Measurements from ENCODE around the gene IFI27L1. TPM values are rescaled to one million over a fixed set of nuclear protein-coding genes. Genes with fewer than 3 reads are reported as not detected.

Gene IFI27L1
- total and polyA plus RNA-seq, 5 experiments from 2014 or later = 4.3 to 8.4 (median 6.9) TPM

DNA sequence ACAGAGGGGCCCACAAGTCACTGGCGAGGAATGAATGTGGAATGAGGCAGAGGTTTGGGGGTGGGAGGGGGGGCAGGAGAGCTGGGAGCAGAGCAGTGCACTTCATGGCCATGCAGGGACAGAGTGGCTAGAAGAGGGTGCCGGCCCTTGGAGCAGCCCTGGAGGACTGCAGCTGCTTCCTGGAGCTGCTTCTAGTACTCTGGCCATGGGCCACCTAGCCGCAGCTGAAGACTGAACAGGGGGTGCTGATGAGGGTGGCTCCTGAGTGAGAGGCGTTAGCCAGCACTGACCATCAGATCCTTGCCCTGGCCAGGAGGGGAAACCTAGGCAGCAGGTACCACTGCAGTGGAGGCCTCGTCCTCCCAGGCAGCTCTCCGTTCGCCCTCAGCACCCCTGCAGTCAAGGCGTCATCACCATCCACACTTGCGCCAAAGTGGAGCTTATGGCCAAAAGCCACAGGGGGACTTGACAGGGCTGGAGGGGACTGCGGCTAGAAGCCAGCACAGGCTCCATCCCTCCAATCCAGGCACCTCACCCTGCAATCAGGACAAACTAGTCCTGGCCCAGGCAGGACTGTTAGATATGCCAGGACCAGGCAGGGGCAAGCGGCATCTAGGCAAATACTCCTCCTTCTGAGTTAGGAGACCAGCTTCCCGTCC is 38.5 kb upstream of the IFI27L1 start:
- POLR2A ChIA-PET = no interaction called here
- Mint-ChIP-seq H3K27ac (peak overlapping the region in 4 of 10 donors; percentile 43 to 82 (median 68)), H3K4me1 (peaks cover 0 to 11% (median 0%) of the 10 kb centered on the region in 4 donors), H3K4me3 (no peak overlapping the region), H3K9me3 (no peaks in the 10 kb centered on the region), H3K27me3 (no peaks in the 10 kb centered on the region), H3K36me3 (peaks cover 0 to 25% (median 3%) of the 10 kb centered on the region in 3 donors)
- DNase-seq (no peak), ATAC-seq (peak in 1 of 2 donors; percentile 2)

- H3K27ac Mint-ChIP-seq = peak overlapping the region in 3 of 10 donors; percentile 43 to 68 (median 49)
- H3K36me3 Mint-ChIP-seq = peaks cover 0 to 32% (median 4%) of the 10 kb centered on the region in 3 donors
- peak in 1 of 2 donors; percentile 13 for ATAC-seq
- H3K9me3 Mint-ChIP-seq = no peaks in the 10 kb centered on the region
- H3K27me3 Mint-ChIP-seq = no peaks in the 10 kb centered on the region
- no peak for DNase-seq
- peaks cover 0 to 11% (median 0%) of the 10 kb centered on the region in 4 donors for H3K4me1 Mint-ChIP-seq
- POLR2A ChIA-PET = no interaction called here
- H3K4me3 Mint-ChIP-seq = no peak overlapping the region
Observed at GRCh38 chr14:94043111-94043755, 37.9 kb upstream of the IFI27L1 start.

DNA sequence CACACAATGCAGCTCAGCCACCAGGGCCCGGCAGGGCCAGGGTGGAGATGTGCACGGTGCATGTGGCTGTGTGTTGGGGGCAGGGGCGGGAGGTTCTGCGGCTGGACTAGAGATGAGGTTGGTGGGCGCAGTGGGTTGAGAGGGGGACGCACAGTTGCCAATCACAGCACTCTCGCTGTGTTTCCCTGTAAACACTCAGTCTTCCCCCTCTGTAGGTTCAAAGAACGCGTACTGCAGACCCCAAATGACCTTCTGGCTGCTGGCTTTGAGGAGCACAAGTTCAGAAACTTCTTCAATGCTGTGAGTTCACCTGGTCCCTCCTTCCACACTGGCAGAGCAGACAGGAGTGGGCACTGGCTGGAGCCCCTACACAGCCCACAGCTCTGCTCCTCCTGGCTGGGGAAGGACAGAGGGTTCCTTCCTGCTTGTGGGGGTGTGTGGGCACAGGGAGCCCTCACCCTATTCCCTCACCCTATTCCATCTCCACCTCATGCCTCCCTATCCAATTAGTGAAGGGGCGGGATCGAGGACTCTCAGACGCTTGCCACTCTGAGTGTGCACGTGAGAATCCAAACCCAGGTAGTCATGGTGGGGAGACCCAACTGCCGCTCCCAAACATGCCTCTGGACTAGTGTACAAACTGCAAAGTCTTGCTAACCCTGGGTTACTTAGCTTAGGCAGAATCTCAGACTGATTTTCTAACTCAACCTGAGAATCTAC is 37.2 kb upstream of the IFI27L1 start:
- POLR2A ChIA-PET = no interaction called here
- H3K4me3 Mint-ChIP-seq = no peak overlapping the region
- DNase-seq = no peak
- peak; percentile 7 for ATAC-seq
- peak overlapping the region in 2 of 10 donors; percentile 68 to 85 for H3K27ac Mint-ChIP-seq
- no peaks in the 10 kb centered on the region for H3K27me3 Mint-ChIP-seq
- H3K36me3 Mint-ChIP-seq = peaks cover 0 to 36% (median 5%) of the 10 kb centered on the region in 3 donors
- peaks cover 0 to 11% (median 0%) of the 10 kb centered on the region in 4 donors for H3K4me1 Mint-ChIP-seq
- no peaks in the 10 kb centered on the region for H3K9me3 Mint-ChIP-seq

GRCh38 chr14:94044476-94045091 is 36.5 kb upstream of the IFI27L1 start:
- no peak for DNase-seq
- Mint-ChIP-seq H3K27ac (peak overlapping the region in 2 of 10 donors; percentile 68 to 78), H3K4me3 (peak overlapping the region in 1 of 10 donors; percentile 36), H3K4me1 (peaks cover 0 to 11% (median 0%) of the 10 kb centered on the region in 4 donors), H3K27me3 (no peaks in the 10 kb centered on the region), H3K9me3 (no peaks in the 10 kb centered on the region), H3K36me3 (peaks cover 0 to 42% (median 5%) of the 10 kb centered on the region in 3 donors)
- ATAC-seq = no peak
- POLR2A ChIA-PET = no interaction called here

DNA sequence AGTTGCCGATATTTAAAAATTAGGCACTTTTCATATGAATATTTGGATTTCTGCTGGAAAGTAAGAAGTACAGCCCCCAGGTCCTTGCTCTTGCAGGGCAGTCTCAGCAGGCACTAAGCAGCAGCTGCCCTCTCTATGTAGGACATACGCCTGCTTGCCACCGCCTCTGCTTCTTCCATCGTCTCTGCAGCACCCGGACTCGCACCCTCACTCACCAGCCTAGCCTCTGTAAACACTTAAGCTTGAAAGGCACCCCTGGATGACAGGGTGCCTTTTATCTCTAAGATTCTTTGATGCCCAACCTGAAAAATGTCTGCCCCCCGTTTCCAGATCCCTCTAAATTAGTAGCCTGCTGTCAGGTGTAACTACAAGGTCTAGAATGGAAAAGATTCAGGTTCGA is 36.0 kb upstream of the IFI27L1 start:
- Mint-ChIP-seq H3K4me3 (peak overlapping the region in 1 of 10 donors; percentile 29), H3K4me1 (peaks cover 0 to 11% (median 0%) of the 10 kb centered on the region in 4 donors), H3K9me3 (no peaks in the 10 kb centered on the region), H3K27me3 (no peaks in the 10 kb centered on the region), H3K27ac (peak overlapping the region in 3 of 10 donors; percentile 26 to 78 (median 68)), H3K36me3 (peaks cover 3 to 47% (median 8%) of the 10 kb centered on the region in 3 donors)
- POLR2A ChIA-PET = no interaction called here
- no peak for ATAC-seq
- no peak for DNase-seq

DNA sequence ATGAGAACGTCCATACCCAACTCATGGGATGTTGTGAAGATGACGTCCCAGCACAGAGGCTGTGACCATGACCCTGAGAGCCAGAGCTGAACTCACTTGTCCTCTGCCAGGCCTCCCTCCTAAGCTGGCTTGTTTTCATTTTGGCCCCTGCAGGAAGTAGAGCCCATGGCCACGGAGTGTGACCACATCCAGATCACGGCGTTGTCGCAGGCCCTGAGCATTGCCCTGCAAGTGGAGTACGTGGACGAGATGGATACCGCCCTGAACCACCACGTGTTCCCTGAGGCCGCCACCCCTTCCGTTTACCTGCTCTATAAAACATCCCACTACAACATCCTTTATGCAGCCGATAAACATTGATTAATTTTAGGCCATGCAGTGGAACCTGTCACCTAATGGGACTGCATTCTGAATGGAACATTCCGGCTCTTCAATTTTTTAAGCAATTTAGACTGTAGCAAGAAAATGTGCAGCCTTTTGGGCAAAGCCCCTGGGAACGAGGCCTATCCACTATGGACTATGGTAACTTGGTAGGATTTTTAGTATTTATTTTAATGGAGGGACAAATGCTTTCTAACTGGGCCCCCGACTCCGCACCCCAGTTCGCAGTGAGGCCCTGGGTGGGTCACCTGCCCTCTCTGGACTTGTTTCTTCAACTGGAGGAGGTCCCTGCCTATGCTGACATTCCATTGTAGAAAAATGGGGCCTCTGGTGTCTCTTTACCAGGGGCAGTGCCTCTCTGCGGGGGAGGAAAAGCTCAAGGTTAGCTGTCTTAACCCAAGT is 35.4 kb upstream of the IFI27L1 start:
- Mint-ChIP-seq H3K27me3 (no peaks in the 10 kb centered on the region), H3K4me3 (peak overlapping the region in 1 of 10 donors; percentile 12), H3K36me3 (peaks cover 6 to 54% (median 11%) of the 10 kb centered on the region in 3 donors), H3K27ac (peak overlapping the region in 4 of 10 donors; percentile 24 to 81 (median 56)), H3K9me3 (no peaks in the 10 kb centered on the region), H3K4me1 (peaks cover 0 to 12% (median 1%) of the 10 kb centered on the region in 4 donors)
- no peak for DNase-seq
- ATAC-seq = no peak
- POLR2A ChIA-PET = no interaction called here

GRCh38 chr14:94046696-94047250 is 34.3 kb upstream of the IFI27L1 start:
- Mint-ChIP-seq H3K4me1 (peaks cover 0 to 10% (median 5%) of the 10 kb centered on the region in 4 donors), H3K4me3 (no peak overlapping the region), H3K27ac (peak overlapping the region in 6 of 10 donors; percentile 14 to 81 (median 56)), H3K36me3 (peaks cover 13 to 64% (median 17%) of the 10 kb centered on the region in 3 donors), H3K27me3 (no peaks in the 10 kb centered on the region), H3K9me3 (no peaks in the 10 kb centered on the region)
- POLR2A ChIA-PET = no interaction called here
- ATAC-seq (no peak), DNase-seq (no peak)

- H3K27me3 Mint-ChIP-seq = no peaks in the 10 kb centered on the region
- H3K4me1 Mint-ChIP-seq = peaks cover 0 to 16% (median 4%) of the 10 kb centered on the region in 4 donors
- peaks cover 13 to 72% (median 20%) of the 10 kb centered on the region in 3 donors for H3K36me3 Mint-ChIP-seq
- no peak overlapping the region for H3K4me3 Mint-ChIP-seq
- ATAC-seq (no peak), DNase-seq (peak in 1 of 10 donors; percentile 12)
- POLR2A ChIA-PET = interaction anchor here (0.6 kb wide), 1 partner anchor 17 kb away, joined by 3 read pairs; no protein-coding TSS in a partner anchor
- peak overlapping the region in 4 of 10 donors; percentile 25 to 81 (median 60) for H3K27ac Mint-ChIP-seq
- H3K9me3 Mint-ChIP-seq = no peaks in the 10 kb centered on the region
Observed at GRCh38 chr14:94047581-94047980, 33.5 kb upstream of the IFI27L1 start.

- Mint-ChIP-seq H3K4me1 (peaks cover 0 to 20% (median 6%) of the 10 kb centered on the region in 4 donors), H3K27ac (peak overlapping the region in 3 of 10 donors; percentile 37 to 85 (median 81)), H3K4me3 (no peak overlapping the region), H3K9me3 (no peaks in the 10 kb centered on the region), H3K27me3 (no peaks in the 10 kb centered on the region), H3K36me3 (peaks cover 13 to 80% (median 24%) of the 10 kb centered on the region in 3 donors)
- POLR2A ChIA-PET = interaction anchor here (0.7 to 0.9 kb wide), 2 partner anchors 31 to 32 kb away, joined by 3 read pairs; partner anchors contain the start of genes DDX24 and IFI27L1
- DNase-seq (peak in 1 of 10 donors; percentile 14), ATAC-seq (no peak)
Observed at GRCh38 chr14:94048691-94049624, 32.2 kb upstream of the IFI27L1 start.

DNA sequence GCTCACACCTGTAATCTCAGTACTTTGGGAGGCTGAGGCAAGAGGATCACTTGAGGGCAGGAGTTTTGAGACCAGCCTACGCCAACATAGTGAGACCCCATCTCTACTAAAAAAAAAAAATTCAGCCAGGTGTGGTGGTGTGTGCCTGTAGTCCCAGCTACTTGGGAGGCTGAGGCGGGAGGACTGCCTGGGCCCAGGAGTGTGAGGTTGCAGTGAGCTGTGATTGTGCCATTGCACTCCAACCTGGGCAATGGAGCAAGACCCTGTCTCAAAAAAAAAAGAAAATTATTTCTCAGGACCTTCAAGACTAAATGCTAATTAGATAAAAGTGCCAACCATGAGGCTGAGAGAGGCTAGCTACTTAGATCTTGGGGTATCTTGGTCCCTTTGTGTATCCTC is 31.5 kb upstream of the IFI27L1 start:
- ATAC-seq (no peak), DNase-seq (peak in 1 of 10 donors; percentile 14)
- Mint-ChIP-seq H3K4me3 (no peak overlapping the region), H3K36me3 (peaks cover 13 to 87% (median 27%) of the 10 kb centered on the region in 3 donors), H3K27ac (peak overlapping the region in 5 of 10 donors; percentile 6 to 57 (median 28)), H3K9me3 (no peaks in the 10 kb centered on the region), H3K4me1 (peaks cover 0 to 26% (median 10%) of the 10 kb centered on the region in 4 donors), H3K27me3 (no peaks in the 10 kb centered on the region)
- POLR2A ChIA-PET = interaction anchor here (0.7 kb wide), 1 partner anchor 31 kb away, joined by 3 read pairs; the partner anchor contains the start of genes DDX24 and IFI27L1
